Occipital lobe (tissue), 2 donors: ENCODE measurements around the gene SUPT3H. TPM values are rescaled to one million over a fixed set of nuclear protein-coding genes. Genes with fewer than 3 reads are reported as not detected.

Source experiments
- DNase-seq: peaks from one replicate; lab custom pipeline; 2025; lab: John Stamatoyannopoulos, UW
- total RNA-seq: library from RNA; depleted of rRNA; stranded (reverse); fragments of >200 nt; gene quantifications from one replicate; pipeline ENCODE4 v1.2.3, GENCODE V29; 2014

SUPT3H gene
- total RNA-seq, 1 donor from 2014 or later: 15.3 TPM

DNA sequence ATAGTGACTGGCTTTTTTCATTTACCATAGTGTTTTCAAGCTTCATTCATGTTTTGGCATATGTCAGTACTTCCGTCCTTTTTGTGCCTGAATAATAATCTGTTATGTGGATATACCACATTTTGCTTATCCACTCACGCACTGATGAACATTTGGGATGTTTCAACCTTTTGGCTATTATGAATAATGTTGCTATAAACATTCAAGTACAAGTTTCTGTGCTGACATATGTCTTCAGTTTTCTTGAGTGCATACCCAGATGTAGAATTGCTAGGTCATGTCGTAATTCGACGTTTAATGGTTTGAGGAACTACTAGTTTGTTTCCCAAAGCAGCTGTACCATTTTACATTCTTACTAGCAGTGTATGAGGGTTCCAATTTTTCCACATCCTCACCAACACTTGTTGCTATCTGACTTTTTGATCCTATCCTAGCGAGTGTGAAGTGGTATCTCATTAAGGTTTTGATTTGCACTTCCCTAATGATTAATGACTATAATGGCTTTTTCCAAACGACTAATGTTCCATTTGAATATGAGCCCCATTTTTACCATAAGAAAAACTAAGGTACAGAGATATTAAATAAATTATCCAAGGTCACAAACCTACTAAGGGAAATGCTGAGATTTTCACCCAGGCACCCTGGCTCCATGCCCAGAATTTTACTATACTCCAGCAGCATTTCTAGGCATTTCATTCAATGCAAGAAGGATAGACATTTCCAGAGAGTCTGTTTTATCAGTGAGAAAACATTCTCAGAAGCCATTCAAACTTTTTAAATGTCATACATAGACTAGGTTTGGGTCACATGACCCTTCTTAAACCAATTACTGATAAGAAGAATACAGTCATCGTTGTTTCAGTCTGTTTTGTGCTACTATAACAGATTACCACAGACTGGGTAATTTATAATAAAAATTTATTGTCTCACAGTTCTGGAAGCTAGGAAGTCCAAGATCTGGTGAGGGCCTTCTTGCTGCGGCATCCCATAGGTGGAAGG is 120.7 kb downstream of the SUPT3H start:
- no peak for DNase-seq

GRCh38 chr6:45255434-45255833 is 122.3 kb downstream of the SUPT3H start:
- DNase-seq: no peak

- DNase-seq: no peak
Observed at GRCh38 chr6:45254253-45254652, 123.5 kb downstream of the SUPT3H start.

DNA sequence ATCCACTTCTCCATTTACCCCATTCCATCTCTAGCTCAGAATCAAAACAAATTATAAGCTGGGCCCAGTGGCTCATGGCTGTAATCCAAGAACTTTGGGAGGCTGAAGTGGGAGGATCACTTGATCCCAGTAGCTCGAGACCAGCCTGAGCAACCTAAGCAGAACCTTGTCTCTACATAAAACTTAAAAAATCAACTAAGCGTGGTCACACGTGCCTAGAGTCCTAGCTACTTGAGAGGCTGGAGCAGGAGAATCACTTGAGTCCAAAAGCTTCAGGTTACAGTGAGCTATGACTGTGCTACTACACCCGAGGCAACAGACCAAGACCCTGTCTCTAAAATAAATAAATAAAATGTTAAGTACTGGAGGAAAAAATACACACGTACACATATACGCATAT is 124.3 kb downstream of the SUPT3H start:
- DNase-seq: no peak

- DNase-seq: no peak
Observed at GRCh38 chr6:45231660-45232059, 146.1 kb downstream of the SUPT3H start.

DNA sequence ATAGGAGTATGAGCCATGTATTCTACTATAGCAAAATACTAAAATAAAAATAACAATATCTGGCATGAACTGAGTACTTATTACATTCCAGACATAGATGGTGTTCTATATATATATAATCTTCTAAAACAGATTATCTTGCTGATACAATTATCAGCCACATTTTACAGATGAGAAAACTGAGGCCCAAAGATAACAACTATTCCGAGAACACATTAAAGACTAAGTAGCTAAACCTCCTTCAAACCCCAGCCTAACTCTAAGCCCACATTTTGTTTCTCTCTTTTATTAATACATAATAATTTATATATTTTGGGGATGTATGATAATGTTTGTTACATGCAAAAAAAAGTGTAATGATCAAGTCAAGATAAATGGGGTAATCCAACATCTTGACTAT is 148.3 kb downstream of the SUPT3H start:
- no peak for DNase-seq

GRCh38 chr6:45226081-45226480 is 151.7 kb downstream of the SUPT3H start:
- no peak for DNase-seq

- no peak for DNase-seq
Observed at GRCh38 chr6:45222380-45222779, 155.4 kb downstream of the SUPT3H start.

- DNase-seq: no peak
Observed at GRCh38 chr6:45215759-45216158, 162.0 kb downstream of the SUPT3H start.

DNA sequence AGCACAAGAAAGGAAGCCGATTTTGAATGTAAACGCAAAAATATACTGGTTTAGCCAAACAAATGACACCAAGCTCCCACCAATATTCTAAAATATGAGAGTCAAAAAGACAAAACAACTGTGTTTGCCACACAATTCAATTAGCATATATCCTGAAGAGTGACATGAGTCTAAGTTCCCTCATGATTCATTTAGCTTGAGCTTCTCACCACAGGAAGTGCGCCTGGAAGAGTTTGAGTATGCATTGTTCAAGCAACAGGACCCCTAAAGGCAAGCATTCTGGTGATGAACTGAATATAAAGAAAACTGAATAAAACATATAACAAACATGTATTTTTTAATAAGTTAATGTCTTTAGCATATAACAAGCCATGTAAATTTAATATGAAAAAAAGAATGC is 164.8 kb downstream of the SUPT3H start:
- DNase-seq: no peak

- DNase-seq: no peak
Observed at GRCh38 chr6:45209762-45210161, 168.0 kb downstream of the SUPT3H start.

GRCh38 chr6:45206793-45207492 is 170.8 kb downstream of the SUPT3H start:
- no peak for DNase-seq

GRCh38 chr6:45201484-45201883 is 176.2 kb downstream of the SUPT3H start:
- no peak for DNase-seq

GRCh38 chr6:45200510-45200909 is 177.2 kb downstream of the SUPT3H start:
- DNase-seq: no peak

DNA sequence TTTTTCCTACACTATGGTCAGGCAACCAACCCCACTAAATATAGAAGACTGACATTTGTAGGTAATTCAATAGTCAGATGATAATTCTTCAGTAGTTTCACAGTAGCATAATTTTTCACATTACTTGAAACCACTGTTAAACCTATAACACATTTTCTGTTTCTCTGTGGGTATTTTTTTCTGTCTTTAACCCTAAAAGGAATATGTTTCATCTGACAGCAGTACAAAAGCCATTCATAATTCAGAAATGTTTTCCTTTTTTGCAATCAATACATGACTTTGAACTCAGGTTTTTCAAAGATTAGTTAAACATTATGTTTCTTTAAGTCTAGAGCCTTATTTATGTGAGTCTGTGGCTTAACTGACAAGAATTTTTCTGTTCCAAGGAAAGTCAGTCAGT is 178.2 kb downstream of the SUPT3H start:
- no peak for DNase-seq

GRCh38 chr6:45196121-45196520 is 181.6 kb downstream of the SUPT3H start:
- no peak for DNase-seq

DNA sequence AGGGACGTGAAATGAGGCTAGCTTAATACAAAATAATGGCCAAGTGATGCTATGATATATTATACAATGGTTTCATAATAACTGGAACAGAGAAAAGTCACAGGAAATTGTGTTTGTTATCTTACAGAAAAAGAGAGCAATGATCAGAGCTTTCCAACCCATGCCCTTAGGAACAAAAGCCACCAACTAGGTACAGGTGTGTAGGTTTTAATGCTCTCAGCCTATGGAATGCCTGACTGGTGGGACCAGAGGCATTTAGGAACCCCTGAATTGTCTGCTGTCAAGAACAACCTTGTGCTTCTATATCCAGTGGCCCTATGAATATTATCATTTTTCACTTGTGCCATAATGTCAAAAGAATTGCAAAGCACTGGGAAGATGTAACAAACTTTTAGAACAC is 182.6 kb downstream of the SUPT3H start:
- no peak for DNase-seq

DNA sequence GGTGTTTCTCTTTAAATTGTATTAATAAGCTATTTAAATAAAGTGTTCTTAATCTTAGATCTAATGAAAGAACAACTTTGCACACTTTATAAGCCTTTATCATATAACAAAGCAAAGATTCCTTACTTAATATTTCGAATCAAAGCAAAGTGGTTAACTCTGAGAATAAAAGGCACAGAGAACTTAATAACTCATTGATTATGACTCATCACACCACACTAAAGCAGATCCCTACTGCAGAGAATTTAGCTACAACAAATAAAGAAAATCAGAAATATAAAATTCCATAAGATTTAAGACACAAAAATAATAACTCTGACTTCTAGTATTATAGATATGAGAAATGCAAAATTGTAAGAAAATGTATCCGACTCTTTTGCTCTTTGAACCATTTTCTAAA is 185.2 kb downstream of the SUPT3H start:
- DNase-seq: no peak

GRCh38 chr6:45191414-45191813 is 186.3 kb downstream of the SUPT3H start:
- DNase-seq: no peak

- DNase-seq: no peak
Observed at GRCh38 chr6:45187836-45188235, 189.9 kb downstream of the SUPT3H start.

GRCh38 chr6:45185403-45186251 is 192.1 kb downstream of the SUPT3H start:
- DNase-seq: no peak

GRCh38 chr6:45184937-45185336 is 192.8 kb downstream of the SUPT3H start:
- DNase-seq: no peak
